Panc1 (cell line): ENCODE data around the gene TRMT61A.

ENCODE experiments used
- CTCF ChIP-seq: fragments of 450-650 bp; IDR thresholded peaks from 2 replicates; pipeline ENCODE4 v1.5.1; 2017; ENCODE audit warnings: mild to moderate bottlenecking
- POLR2AphosphoS5 ChIP-seq: IDR thresholded peaks from 2 replicates; pipeline ENCODE4 v1.6.1; 2012; ENCODE audit warnings: mild to moderate bottlenecking, low read depth, low read length, moderate library complexity
- SIN3A ChIP-seq: IDR thresholded peaks from 2 replicates; pipeline ENCODE4 v1.6.1; 2012; ENCODE audit warnings: low read depth, mild to moderate bottlenecking, low read length, moderate library complexity, borderline replicate concordance; ENCODE audit not compliant: insufficient read depth
- TCF7L2 ChIP-seq: IDR thresholded peaks from 2 replicates; pipeline ENCODE4 v1.6.1; 2011; ENCODE audit warnings: mild to moderate bottlenecking, low read depth, low read length, inconsistent platforms
- TF ChIP-seq, protein P1 (sequence below), 2 experiments: IDR thresholded peaks; 2 replicates each; pipeline ENCODE4 v1.6.1; 2011 to 2012; ENCODE audit warnings: low read depth in 2 of 2, control low read depth in 1 of 2, low read length in 1 of 2, mild to moderate bottlenecking in 1 of 2, moderate library complexity in 1 of 2; ENCODE audit not compliant: insufficient read depth in 1 of 2

DNA sequence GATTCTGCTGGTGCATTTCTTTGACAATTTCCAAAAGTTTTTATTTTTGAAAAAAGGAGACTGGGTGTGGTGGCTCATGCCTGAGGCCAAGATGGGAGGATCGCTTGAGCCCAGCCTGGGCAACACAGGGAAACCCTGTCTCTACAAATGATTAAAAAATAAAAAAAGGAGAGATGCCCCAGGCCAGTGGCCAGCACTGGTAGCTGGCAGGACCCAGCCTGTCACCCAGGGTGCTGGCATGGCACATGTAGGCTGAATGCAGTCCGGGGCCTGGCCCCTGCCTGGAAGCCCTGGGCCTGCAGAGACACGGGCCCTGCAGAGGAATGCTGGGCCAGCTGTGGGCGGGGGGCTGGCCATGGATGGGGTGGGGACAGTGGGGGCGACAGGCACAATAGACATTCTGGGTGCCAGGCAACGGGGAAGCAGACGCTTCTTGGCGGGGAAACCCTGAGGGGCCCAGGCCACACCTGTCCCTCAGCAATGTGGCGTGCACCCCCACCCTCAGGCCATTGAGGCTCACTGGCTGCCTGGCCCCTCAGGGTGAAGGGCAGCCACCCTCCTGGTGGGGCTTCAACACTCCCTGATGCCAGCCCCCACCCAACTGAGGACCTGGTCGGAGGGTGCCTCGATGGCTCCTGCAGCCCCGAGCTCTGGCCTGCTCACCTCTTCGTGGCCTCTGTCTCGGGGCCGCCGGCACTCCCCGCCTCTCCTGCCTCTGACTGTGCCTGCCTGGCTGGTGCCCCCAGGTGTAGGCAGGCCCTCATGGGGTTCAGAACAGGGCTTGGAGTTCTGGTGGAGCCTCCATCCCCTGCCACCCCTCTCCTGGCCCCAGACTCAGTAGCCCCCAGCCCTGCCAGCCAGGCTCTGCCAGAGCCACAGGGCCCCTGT is 12.1 kb downstream of the TRMT61A start:
- no peak for TF ChIP-seq CTCF
- no peak for TF ChIP-seq POLR2AphosphoS5
- TF ChIP-seq TCF7L2 = no peak
- TF ChIP-seq, protein P1, sequence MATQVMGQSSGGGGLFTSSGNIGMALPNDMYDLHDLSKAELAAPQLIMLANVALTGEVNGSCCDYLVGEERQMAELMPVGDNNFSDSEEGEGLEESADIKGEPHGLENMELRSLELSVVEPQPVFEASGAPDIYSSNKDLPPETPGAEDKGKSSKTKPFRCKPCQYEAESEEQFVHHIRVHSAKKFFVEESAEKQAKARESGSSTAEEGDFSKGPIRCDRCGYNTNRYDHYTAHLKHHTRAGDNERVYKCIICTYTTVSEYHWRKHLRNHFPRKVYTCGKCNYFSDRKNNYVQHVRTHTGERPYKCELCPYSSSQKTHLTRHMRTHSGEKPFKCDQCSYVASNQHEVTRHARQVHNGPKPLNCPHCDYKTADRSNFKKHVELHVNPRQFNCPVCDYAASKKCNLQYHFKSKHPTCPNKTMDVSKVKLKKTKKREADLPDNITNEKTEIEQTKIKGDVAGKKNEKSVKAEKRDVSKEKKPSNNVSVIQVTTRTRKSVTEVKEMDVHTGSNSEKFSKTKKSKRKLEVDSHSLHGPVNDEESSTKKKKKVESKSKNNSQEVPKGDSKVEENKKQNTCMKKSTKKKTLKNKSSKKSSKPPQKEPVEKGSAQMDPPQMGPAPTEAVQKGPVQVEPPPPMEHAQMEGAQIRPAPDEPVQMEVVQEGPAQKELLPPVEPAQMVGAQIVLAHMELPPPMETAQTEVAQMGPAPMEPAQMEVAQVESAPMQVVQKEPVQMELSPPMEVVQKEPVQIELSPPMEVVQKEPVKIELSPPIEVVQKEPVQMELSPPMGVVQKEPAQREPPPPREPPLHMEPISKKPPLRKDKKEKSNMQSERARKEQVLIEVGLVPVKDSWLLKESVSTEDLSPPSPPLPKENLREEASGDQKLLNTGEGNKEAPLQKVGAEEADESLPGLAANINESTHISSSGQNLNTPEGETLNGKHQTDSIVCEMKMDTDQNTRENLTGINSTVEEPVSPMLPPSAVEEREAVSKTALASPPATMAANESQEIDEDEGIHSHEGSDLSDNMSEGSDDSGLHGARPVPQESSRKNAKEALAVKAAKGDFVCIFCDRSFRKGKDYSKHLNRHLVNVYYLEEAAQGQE (IDR thresholded peaks at IDR 0.05; ENCODE audit: insufficient read depth in 1 of 2, low read depth in 2 of 2, low read length in 1 of 2) = no peak
- no peak for TF ChIP-seq SIN3A
